Neural crest cell (in vitro differentiated cells): ENCODE data around the gene SORCS2. TPM values are rescaled to one million over a fixed set of nuclear protein-coding genes. Genes with fewer than 3 reads are reported as not detected.
"Not testable (repeated sequence)": the region's sequence is repeated elsewhere in the genome, so short reads cannot be mapped to it uniquely, and the experiment has no call there.

Experiments used
- DNase-seq: peaks from one replicate; pipeline ENCODE4 v3.0.0; 2021; ENCODE audit warnings: low read depth, mixed read lengths, low spot score
- H3K27ac Mint-ChIP-seq: one replicate; pipeline ENCODE4 v1.8.0; 2021; ENCODE audit warnings: mild to moderate bottlenecking, mixed read lengths; ENCODE audit not compliant: unreplicated experiment
- H3K27me3 Mint-ChIP-seq: 2 replicates; pipeline ENCODE4 v1.8.0; 2021; ENCODE audit warnings: low read depth, mild to moderate bottlenecking, mixed read lengths
- H3K36me3 Mint-ChIP-seq: 2 replicates; pipeline ENCODE4 v1.8.0; 2021; ENCODE audit warnings: low read depth, mild to moderate bottlenecking, mixed read lengths
- H3K4me1 Mint-ChIP-seq: 2 replicates; pipeline ENCODE4 v1.8.0; 2021; ENCODE audit warnings: mixed read lengths
- H3K4me3 Mint-ChIP-seq: one replicate; pipeline ENCODE4 v1.8.0; 2021; ENCODE audit warnings: mild to moderate bottlenecking, mixed read lengths
- H3K9me3 Mint-ChIP-seq: 2 replicates; pipeline ENCODE4 v1.8.0; 2021; ENCODE audit warnings: mixed read lengths
- total RNA-seq: library from RNA; stranded (reverse); gene quantifications from 2 replicates; pipeline ENCODE4 v1.2.1, GENCODE V29; 2021
- TF ChIP-seq, protein P1 (sequence below): fragments of 200-600 bp; sonication (generic); conservative IDR thresholded peaks from 2 replicates; pipeline ENCODE4 v1.5.0; 2021; ENCODE audit warnings: antibody characterized with exemption, mild to moderate bottlenecking

The SORCS2 gene
- total RNA-seq, 1 donor from 2014 or later: 1.1 TPM

- no peaks in the 10 kb centered on the region for H3K27me3 Mint-ChIP-seq
- no peaks in the 10 kb centered on the region for H3K9me3 Mint-ChIP-seq
- H3K27ac Mint-ChIP-seq: peak overlapping the region; percentile 64
- TF ChIP-seq, protein P1, sequence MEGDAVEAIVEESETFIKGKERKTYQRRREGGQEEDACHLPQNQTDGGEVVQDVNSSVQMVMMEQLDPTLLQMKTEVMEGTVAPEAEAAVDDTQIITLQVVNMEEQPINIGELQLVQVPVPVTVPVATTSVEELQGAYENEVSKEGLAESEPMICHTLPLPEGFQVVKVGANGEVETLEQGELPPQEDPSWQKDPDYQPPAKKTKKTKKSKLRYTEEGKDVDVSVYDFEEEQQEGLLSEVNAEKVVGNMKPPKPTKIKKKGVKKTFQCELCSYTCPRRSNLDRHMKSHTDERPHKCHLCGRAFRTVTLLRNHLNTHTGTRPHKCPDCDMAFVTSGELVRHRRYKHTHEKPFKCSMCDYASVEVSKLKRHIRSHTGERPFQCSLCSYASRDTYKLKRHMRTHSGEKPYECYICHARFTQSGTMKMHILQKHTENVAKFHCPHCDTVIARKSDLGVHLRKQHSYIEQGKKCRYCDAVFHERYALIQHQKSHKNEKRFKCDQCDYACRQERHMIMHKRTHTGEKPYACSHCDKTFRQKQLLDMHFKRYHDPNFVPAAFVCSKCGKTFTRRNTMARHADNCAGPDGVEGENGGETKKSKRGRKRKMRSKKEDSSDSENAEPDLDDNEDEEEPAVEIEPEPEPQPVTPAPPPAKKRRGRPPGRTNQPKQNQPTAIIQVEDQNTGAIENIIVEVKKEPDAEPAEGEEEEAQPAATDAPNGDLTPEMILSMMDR: no peak
- H3K4me1 Mint-ChIP-seq: peaks cover 42% of the 10 kb centered on the region
- H3K36me3 Mint-ChIP-seq: no peaks in the 10 kb centered on the region
- DNase-seq: no peak
- H3K4me3 Mint-ChIP-seq: no peak overlapping the region
Measured at GRCh38 chr4:7160951-7161440, 31.3 kb upstream of the SORCS2 start.

DNA sequence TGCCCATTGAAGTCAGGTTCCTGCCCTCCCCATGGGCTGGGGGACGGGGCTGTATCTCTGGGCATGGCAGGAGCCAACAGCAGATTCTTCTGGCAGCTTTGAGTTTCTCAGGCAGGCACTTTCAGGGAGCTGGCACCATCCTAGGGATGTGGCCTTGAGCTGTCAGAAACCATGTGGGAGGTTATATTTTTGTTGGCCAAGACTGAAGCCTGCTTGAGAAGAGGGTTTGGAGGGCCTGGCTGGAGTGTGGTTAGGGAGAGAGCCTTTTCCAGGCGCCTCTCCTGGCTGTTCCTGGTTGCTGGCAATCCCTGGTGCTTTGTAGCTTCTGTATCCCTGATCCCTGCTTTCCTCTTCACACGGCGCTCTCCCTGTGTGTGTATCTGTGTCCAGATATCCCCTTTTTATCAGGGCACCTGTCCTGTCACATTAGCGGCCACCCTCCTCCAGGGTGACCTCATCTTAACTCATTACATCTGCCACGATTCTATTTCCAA lies 30.6 kb upstream of the SORCS2 start:
- no peak overlapping the region for H3K27ac Mint-ChIP-seq
- H3K27me3 Mint-ChIP-seq: no peaks in the 10 kb centered on the region
- TF ChIP-seq, protein P1: no peak
- no peaks in the 10 kb centered on the region for H3K36me3 Mint-ChIP-seq
- no peaks in the 10 kb centered on the region for H3K9me3 Mint-ChIP-seq
- no peak overlapping the region for H3K4me3 Mint-ChIP-seq
- H3K4me1 Mint-ChIP-seq: peaks cover 35% of the 10 kb centered on the region
- no peak for DNase-seq

GRCh38 chr4:7165056-7165873 lies 27.1 kb upstream of the SORCS2 start:
- not testable (repeated sequence) for DNase-seq, H3K9me3 Mint-ChIP-seq, H3K27ac Mint-ChIP-seq, H3K27me3 Mint-ChIP-seq, H3K4me3 Mint-ChIP-seq, H3K36me3 Mint-ChIP-seq
- H3K4me1 Mint-ChIP-seq: peaks cover 15% of the 10 kb centered on the region

DNA sequence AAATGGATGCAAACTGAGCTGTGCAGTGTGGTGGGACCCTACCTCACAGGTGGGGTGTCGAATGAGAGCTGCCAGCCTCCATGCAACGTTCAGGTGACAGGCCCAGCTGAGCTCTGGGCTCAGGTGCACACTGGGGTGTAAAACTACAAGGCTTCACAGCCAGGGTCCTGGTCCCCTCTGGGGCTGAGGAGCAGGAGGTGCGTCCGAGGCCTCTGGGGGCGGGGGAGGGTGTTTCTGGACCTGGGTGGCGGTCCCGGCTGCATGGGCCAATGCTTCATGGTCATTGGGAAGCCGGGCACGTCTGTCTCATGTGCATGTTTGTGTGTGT lies 26.5 kb upstream of the SORCS2 start:
- peaks cover 12% of the 10 kb centered on the region for H3K4me1 Mint-ChIP-seq
- no peaks in the 10 kb centered on the region for H3K36me3 Mint-ChIP-seq
- H3K27ac Mint-ChIP-seq: no peak overlapping the region
- no peaks in the 10 kb centered on the region for H3K9me3 Mint-ChIP-seq
- DNase-seq: no peak
- TF ChIP-seq, protein P1: no peak
- H3K4me3 Mint-ChIP-seq: no peak overlapping the region
- H3K27me3 Mint-ChIP-seq: no peaks in the 10 kb centered on the region

DNA sequence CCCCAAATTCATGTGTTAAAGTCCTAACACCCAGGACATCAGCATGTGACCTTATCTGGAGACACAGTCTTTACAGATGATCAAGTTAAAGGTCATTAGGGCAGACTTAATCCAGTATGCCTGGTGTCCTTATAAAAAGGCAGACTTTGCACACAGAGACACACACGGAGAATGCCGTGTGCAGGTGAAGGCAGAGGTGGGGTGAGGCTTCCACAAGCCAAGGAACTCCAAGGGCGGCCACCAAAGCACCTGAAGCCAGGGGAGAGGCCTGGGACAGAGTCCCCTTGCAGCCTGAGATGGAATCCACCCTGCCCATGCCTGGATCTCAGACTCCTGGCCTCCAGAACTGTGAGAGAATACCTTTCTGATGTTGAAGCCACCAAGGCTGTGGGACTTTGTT lies 26.1 kb upstream of the SORCS2 start:
- Mint-ChIP-seq H3K9me3 (no peaks in the 10 kb centered on the region), H3K36me3 (no peaks in the 10 kb centered on the region), H3K27ac (no peak overlapping the region), H3K4me3 (no peak overlapping the region), H3K27me3 (no peaks in the 10 kb centered on the region), H3K4me1 (peaks cover 12% of the 10 kb centered on the region)
- DNase-seq: no peak
- TF ChIP-seq, protein P1: no peak

DNA sequence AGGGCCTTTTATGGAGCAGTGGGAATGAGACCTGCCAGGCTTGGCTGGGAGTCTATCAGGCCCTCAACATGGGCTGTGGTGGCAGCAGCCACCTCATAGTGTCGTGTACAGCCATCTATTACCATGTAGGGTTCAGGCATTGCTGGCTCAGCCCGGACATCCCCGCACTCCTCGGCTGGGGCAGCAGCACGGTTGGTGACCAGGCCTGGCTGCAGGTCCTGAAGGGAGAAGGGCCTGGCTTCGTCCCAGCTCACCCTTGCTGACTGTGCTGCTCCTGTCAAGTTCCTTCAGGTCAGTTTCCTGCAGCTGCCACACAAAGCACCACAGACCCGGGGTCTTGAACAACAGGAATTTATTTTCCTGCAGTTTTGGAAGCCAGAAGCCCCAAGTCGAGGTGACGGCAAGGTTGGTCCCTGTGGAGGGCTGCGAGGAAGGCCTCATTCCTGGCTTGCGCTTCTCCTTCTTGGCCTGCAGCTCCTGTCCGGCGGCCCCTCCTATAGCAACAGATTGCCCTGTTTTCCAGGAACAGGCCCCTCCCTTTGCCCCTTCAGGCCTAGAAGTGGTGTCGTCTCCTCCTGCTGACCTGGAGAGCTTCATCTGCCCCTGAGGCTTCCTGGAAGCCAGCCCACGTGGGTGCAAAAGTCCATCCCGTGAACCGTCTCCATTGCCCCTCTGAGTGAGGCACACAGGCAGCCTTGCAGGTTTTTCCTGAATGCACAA lies 25.2 kb upstream of the SORCS2 start:
- no peaks in the 10 kb centered on the region for H3K36me3 Mint-ChIP-seq
- H3K4me3 Mint-ChIP-seq: no peak overlapping the region
- H3K27me3 Mint-ChIP-seq: no peaks in the 10 kb centered on the region
- H3K27ac Mint-ChIP-seq: no peak overlapping the region
- no peaks in the 10 kb centered on the region for H3K9me3 Mint-ChIP-seq
- DNase-seq: no peak
- TF ChIP-seq, protein P1: no peak
- peaks cover 9% of the 10 kb centered on the region for H3K4me1 Mint-ChIP-seq
